NCI-H2107 treated with DMSO at 0.1 percent for 48 hours (cell line): ENCODE measurements around the gene ATP6V0C.

Experiments
- DNase-seq: peaks from one replicate; lab custom pipeline; 2025; ENCODE audit not compliant: unreplicated experiment; lab: John Stamatoyannopoulos, UW

ATP6V0C gene

DNA sequence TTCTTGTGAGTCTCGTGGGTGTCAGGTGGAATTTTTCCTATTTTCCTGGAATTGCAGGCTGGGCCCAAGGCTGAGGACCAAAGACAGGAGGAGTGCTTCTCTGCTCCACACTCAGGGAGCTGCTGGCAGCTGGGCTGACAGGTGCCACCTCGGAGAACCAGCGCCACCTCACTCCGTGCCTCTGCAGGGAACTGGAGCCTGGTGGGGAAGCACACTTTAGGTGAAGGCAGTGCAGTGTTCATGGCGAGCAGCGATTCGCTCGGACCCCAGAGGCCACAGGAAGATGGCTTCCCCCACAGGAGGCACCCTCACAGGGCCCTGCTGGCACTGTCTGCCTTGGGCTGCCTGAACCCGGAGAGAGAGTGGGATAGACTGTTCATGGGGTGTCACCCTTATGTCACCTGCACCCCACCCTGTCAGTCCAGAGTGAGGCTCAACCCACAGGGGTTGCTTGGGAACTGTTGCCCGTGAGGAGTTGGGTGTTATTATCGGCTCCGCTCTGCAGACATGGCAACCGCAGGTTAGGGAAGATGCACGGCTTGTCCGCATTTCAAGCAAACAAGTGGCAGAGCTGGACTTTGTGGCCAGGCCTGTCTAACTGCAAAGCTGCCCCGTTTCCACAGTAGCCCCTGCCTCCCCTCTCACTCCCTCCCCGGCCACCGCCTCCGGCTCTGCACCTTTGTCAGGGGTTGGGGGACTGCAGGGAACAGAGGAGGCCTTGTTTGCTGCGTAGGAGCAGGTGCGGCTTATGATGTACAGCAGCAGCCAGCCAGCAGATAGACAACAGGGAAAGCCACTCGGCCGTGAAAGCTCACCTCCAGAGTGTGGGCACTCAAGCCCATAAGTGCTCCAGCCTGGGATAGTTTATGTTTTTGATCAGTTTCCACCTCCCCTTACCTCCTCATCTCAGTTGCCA lies 23.3 kb upstream of the ATP6V0C start:
- peak; percentile 85 for DNase-seq

DNA sequence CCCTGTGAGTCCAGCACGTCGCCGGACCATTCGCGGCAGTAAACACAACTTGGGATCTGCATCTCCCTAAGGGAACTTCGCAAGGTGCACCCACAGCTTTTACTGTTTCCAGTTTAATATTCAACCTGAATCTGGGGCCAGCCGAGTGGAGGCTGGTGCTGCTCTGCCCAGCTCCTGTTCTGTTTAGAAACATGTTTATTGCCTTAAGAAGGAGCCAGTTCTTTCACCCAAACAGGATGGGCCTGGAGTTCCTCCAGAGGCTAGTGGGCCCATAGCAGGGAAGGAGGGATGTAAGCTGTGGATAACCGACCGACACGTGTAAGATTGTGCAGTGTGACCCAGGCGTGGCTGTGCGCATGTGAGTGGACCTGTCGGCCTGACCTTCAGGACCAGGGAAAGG lies 21.5 kb upstream of the ATP6V0C start:
- no peak for DNase-seq

DNA sequence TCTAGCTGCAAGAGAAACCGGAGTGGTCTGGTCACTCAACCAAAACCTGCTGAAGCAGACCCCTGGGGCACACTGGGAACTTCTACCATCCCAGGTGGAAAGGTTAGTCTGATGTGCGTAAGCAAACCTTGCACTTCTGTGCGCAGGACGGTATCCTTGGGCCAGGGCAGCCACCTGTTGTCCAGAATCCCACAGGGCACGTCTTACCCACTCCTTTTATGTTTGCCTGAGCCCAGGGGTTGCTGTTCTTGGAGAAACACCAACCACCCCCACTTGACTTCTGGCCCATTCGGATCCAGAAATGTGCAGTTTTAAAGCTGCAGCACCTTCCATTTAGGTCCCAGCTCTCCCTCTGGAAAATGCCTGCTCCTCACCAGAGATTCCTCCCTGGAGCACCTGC lies 20.1 kb upstream of the ATP6V0C start:
- DNase-seq = no peak

DNA sequence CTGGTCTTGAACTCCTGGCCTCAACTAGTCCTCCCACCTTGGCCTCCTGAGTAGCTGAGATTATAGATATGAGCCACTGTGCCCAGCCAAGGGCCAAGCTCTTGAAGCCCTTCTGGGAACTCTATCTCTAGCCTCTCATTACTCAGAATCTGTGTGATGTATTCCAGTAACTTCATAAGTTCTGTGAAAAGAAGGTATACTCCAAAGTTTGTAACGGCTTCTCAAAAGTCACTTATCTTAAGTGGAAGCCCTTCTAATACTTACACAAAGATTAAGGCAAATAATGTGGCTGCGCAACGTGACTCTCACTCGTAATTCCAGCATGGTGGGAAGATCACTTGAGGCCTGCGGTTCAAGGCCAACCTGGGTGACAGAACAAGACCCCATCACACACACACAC lies 19.1 kb upstream of the ATP6V0C start:
- DNase-seq = no peak

DNA sequence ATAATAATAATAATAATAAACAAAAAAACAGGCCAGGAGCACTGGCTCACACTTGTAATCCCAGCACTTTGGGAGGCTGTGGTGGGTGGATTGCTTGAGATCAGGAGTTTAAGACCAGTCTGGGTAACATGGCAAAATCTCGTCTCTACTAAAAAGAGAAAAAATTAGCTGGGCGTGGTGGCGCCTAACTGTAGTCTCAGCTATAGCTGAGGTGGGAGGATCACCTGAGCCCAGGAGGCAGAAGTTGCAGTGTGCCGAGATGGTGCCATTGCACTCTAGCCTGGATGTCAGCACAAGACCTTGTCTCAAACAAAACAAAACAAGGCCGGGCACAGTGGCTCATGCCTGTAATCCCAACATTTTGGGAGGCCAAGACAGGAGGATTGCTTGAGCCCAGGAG lies 18.7 kb upstream of the ATP6V0C start:
- DNase-seq = no peak

DNA sequence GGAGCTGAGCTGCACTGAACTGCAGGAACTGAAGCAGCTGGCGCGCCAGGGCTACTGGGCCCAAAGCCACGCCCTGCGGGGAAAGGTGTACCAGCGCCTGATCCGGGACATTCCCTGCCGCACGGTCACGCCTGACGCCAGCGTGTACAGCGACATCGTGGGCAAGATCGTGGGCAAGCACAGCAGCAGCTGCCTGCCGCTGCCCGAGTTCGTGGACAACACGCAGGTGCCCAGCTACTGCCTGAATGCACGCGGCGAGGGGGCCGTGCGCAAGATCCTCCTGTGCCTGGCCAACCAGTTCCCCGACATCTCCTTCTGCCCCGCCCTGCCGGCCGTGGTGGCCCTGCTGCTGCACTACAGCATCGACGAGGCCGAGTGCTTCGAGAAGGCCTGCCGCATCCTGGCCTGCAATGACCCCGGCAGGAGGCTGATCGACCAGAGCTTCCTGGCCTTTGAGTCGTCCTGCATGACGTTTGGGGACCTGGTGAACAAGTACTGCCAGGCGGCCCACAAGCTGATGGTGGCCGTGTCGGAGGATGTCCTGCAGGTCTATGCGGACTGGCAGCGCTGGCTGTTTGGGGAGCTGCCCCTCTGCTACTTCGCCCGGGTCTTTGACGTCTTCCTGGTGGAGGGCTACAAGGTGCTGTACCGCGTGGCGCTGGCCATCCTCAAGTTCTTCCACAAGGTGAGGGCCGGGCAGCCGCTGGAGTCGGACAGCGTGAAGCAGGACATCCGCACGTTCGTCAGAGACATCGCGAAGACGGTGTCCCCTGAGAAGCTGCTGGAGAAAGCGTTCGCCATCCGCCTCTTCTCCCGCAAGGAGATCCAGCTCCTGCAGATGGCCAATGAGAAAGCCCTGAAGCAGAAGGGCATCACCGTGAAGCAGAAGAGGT lies 17.3 kb upstream of the ATP6V0C start:
- DNase-seq = no peak

DNA sequence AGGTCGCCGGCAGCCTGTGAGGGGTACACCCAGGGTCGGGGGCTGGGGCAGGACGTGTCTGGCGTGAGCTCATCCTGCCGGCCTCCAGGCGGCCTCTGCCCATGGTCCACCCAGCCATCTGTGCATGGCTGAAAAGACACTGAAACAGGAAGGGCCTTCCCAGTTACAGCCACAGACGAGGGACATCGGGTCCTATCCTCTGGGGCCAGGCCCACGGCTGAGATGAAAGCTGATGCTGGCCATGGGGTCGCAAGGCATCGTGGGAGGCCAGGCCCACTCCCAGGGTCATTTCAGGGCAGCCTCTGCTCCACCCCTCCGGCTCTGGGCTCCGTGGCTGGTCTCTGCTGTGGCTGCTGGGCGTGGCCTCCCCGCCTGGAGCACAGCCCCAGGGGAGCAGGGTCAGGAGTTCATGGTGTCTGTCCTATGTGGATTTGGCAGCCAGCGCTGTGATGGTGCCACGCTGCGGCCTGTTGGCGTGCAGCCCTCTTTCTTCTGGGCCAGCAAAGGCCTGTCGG lies 16.6 kb upstream of the ATP6V0C start:
- peak; percentile 82 for DNase-seq

DNA sequence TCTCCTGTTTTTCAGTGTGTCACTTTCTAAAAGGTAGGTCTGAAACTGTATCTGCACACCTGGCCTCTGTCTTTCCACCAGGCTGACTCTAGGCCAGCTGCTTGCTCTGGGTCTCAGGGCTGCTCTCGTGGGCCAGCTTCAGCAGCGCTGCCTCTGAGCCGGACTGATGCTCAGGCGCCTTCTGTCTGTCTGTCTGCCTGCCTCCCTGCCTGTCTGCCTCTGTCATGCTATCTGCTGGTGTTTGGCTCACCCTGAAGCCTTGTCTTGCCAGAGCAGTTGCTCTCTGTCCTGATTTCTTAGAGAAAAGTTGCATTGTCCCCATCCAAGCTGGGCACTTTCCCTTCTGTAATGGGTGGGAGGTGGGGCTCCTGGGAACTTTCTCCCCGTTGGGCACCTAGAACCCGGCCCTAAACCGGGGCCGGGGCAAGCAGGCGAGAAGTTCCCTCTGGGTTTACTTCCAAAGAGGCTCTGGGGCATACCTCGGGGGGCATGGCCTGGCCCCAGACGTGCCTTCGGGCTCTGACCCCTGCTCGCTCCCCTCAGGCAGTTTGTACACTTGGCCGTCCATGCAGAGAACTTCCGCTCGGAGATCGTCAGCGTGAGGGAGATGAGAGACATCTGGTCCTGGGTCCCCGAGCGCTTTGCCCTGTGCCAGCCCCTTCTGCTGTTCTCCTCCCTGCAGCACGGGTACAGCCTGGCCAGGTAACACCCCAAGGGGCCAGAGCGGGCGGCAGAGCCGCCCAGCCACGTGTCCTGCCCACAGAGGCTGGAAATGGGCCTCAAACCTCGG lies 15.9 kb upstream of the ATP6V0C start:
- DNase-seq = peak; percentile 82

DNA sequence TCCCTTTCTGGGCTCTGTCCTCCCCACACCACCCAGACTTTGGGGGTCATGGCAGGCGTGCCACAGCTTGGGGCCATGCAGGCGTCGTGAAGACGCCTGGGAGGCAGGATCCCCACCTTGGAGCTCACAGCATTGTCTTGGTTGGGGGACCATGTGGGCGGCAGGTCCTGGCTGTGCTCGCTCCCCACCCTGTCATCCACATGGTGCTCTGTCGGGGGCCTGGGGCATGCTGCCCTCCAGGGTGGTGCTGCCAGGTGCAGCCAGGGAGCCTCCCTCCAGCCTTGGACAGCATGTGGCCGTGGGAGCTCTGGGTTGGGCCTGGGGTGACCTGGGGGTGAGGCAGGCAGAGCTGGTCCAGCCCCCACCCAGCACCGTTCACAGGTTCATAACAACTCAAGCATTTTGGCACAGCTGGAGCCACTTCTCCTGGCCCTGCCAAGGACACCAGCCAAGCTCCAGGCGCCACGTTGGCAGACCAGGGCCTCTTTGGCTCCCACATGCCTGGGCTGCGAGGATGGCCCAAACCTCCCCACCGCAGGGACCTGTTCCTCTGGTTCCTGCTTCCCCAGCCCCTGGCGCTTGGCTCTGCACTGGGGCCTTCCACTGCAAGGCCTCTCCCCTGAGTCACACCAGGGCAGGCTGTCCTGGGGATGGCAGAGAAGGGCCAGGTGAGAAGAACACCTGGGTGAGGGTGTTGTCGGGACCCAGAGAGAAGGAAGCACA lies 15.1 kb upstream of the ATP6V0C start:
- DNase-seq = no peak

DNA sequence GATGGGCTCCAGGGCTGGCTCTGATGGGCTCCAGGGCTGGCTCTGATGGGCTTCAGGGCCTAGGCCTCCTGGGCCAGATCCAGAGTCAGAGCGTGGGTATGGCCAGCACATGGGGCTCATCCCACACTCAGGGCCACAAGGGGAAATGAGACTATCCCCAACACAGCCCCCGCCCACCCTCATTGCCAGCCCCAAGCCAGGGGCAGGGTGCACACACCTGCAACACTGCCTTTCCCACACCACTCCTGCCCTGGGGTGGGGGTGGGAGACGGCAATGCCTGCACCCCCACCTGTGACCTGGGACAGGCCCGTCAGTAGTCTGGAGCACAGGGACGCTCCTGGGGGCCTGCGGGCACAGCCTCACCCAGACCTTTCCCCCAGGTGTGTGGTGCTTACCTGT lies 14.3 kb upstream of the ATP6V0C start:
- DNase-seq = no peak

DNA sequence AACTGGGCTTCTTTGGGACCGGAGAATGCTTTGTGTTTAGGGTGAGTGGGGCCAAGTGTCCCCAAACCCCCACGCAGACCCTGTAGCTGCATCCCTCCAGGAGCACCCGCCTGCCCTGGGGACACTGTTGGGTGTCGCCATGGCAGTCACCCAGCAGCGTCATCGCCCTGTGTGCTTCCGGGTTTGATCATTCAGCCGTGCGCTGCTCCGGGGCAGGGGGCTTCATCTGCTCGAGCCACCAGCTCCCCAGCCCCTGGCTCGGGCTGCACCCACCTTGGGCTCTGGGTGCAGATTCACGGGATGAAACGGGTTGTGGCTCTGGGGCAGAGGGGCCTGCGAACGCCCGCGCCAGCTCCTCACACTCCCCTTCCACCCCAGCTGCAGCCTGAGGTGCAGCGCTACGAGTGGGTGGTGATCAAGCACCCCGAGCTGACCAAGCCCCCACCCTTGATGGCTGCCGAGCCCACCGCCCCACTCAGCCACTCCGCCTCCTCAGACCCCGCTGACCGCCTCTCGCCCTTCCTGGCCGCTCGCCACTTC lies 13.8 kb upstream of the ATP6V0C start:
- no peak for DNase-seq

DNA sequence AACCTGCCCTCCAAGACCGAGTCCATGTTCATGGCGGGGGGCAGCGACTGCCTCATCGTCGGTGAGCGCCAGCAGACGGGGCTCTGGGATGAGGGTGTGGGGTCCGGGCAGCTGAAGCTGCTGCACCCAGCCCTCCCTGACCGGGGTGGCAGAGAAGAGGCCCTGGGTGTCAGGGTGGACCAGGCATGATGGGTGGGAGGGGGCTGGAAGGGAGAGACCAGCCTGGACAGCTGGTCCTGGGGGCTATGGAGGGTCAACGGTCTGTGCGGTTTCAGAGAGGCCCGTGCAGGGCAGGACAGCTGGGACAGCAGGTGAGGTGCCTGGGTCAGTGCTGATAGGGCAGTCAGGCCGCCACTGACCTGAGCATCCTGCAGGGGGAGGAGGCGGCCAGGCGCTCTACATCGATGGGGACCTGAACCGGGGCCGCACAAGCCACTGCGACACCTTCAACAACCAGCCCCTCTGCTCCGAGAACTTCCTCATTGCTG lies 13.3 kb upstream of the ATP6V0C start:
- DNase-seq = no peak

DNA sequence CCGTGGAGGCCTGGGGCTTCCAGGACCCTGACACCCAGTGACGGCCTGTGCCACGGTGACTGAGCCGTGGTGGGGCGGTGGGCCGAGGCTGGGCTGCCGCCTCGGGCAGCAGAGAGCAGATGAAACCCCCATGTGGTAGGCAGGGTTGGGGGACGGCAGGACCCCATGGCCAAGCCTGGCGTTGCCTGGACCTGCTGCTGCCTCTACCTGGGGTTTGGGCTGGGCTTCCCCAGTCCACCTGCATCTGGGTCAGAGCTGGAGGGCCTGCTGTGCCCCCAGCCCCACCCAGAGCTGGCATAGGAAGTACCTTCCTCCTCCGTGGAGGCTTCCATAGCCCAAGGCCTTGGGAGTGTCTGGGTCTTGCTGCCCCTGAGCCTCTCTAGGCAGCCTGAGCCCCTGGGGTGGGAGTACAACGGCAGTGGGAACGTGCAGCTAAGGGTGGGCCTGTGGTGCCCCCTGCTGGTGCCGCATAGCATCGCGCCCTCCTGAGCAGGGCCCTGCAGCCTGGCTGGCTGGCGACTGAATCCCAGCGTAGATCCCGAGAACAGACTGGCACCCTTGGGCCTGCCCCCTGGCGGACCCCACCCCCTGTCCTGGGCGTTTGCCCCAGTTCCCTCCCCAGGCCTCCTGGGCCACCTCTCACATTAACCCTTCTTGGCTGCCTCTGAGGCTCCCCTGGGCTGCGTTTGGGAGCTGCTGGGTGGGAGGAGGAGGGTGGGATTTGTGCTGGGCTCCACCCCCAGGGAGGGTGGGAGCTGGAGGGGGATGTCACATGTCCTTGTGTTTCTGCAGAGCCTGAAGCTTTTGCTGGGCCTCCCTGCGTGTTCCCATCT lies 12.6 kb upstream of the ATP6V0C start:
- DNase-seq = peak; percentile 65

DNA sequence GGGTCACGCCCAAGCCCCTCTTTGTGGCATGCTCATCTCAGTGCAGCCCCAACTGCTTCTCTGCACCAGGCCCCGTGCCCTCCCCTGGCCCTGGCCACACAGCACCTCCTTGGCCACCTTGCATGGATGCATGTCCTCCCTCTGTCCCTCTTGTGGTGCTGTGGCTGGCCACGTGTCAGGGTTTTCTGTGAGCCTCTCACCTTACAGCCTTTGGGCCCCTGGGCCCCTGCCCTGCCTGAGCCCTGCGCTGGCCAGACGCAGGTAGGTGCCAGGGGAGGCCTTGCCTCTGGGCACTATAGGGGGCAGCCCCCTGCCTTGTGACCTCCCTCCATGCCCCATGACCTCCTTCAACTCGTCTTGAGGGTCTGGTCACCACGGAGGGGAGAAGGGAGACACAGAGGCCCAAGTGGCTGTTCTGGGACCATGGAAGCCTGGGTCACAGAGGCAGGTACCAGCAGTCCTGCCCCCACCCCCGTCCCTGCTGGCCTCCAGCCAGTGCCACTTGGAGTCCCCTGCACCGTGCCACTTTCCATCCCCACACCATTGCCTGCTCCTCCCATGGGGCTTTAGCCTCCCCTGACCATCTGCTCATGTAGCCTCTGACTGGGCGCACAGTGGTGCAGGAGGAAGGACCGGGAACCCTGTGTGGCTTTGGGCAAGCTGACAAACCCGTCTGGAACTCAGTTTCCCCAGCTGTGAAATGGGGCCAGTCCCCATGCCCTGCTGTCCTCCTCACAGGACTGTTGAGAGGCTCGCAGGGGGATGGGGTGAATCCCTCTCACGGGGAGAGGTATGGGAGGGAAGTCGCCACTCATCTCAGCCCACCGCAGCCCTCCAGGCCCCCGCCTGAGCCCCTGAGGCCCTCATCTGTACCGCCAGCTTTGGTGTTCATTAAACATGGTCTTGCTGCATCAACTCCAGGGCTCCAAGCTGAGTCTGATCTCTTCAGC lies 11.5 kb upstream of the ATP6V0C start:
- DNase-seq = no peak

DNA sequence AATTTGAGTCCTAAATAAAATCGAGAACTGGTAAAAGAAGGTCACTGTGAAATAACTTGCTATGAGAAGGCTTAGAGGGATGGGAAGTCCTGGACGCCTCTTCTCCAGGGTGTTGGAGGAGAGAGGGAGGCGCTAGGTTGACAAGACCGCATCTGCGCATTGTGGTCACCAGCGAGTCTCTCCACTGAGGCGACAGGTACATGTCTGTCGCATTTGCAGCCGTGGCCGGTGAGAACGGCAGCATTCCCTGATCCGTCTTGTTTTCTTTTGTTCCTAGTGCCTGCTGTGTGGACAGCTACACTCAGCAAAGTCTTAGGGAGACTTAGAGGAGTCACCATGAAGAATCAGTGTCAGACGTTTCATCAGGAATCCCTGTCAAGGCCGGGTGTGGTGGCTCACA lies 8.1 kb upstream of the ATP6V0C start:
- DNase-seq = no peak

DNA sequence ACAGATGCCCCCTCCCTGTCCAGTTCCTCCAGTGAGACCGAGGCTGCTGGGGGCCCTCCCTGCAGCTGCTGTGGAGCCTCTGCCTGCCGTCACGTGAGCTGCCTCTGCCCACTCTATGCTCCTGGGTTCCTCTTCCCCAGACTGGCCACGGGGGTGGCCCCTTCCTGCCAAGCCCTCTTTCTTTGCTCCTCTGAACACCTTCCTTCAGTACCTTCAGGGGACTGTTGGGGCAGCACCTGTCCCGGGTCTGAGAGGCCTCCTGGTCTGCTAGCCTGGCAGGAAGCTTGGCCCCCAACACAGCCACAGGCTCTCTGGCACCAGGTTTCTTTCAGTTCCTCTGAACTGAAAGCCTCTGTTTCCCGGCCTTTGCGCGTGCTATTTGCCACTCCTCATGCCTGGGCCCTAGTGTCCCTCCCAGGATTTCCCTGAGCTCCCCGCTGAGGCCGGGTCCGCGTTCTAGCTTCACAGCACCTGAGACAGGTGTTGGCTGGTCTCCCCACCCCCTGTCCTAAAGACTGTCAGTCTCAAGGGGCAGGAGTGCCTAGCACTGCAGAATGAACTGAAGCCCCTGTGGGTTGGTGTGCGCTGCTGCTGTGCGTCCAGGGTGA lies 6.6 kb upstream of the ATP6V0C start:
- DNase-seq = no peak

DNA sequence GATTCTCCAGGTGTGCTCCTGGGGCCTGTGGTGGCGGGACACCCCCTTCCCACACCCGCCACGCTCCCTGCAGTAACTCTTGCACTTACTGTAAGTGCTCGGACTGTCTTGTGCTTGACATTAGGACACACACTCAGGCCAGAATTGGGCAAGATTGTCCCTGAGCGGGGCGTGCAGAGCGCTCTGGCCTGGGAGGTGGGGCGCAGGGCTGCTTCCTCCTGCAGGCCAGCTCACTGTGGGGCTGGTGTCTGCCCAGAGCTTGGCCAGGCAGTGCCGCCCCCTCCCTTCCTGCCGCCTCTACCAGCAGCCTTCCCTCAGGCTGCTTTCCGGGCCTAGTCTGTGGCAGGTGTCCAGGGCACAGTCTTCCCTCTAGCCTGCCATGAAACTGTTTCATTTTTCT lies 6.1 kb upstream of the ATP6V0C start:
- DNase-seq = no peak
